Astrocyte of the spinal cord (primary cell): ENCODE data around the gene CNNM2.
A peak's percentile ranks its signal among the peaks of the same experiment; 100 is the strongest.
"Not testable (repeated sequence)": the region's sequence is repeated elsewhere in the genome, so short reads cannot be mapped to it uniquely, and the experiment has no call there.

ENCODE experiments used
- DNase-seq: peaks from one replicate; pipeline ENCODE4 v3.0.0; 2011; ENCODE audit warnings: low read depth, low spot score
- H3K4me3 ChIP-seq: 2 replicates; pipeline ENCODE4 v1.5.1; 2011; ENCODE audit warnings: low read depth, mild to moderate bottlenecking, low read length, moderate library complexity
- in situ Hi-C: cut with HindIII; loops from 2 replicates; pipeline ENCODE4 v1.10.0; 2017; ENCODE audit warnings: low sequenced_read_pairs
- TF ChIP-seq, protein P1 (sequence below): IDR thresholded peaks from 2 replicates; pipeline ENCODE4 v1.5.1; 2012; ENCODE audit warnings: low read depth, mild to moderate bottlenecking, low read length, inconsistent platforms

CNNM2 gene

DNA sequence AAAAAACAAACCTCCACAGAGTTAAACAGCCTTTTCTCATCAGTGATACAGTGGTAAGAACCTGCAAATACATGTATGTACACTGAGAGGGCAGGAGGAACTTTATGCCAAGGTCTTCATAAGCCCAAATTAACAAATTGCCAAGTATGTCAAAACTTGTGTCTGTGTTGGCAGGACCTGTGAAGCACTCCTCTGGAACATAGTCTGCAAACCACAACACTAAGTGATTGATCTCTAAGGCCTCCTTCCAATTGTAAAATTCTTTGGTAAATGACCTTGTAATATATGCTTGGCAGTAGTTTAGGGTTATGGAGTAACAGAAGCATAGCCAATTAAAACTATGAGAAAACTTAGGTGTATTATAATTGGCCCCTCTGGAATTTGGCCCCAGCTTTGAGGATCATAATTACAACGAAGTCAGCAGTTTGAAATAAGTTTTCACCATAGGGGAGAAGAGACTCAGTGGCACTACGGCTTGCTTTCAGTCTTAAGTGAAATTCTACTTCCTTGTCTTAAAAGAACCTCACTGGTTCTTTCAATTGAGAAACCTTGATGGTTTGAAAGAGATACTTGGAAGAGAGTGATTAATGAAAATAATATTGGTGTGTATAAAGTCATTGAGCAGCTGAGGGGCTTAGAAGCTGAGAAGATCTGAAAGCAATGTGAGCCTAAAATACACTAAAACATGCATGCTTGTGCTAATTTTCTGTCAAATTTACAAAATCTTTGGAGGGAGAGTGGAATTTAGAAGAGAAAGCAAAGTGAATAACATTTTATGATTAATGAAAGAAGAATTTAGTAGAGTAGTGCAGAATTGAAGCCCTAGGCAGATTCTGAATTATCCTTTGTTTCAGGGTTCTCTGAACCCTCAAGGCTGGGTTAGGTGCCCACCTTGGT, 57.6 kb downstream of the CNNM2 start:
- no peak for DNase-seq
- in situ Hi-C loops, result no loop called here
- TF ChIP-seq, protein P1, sequence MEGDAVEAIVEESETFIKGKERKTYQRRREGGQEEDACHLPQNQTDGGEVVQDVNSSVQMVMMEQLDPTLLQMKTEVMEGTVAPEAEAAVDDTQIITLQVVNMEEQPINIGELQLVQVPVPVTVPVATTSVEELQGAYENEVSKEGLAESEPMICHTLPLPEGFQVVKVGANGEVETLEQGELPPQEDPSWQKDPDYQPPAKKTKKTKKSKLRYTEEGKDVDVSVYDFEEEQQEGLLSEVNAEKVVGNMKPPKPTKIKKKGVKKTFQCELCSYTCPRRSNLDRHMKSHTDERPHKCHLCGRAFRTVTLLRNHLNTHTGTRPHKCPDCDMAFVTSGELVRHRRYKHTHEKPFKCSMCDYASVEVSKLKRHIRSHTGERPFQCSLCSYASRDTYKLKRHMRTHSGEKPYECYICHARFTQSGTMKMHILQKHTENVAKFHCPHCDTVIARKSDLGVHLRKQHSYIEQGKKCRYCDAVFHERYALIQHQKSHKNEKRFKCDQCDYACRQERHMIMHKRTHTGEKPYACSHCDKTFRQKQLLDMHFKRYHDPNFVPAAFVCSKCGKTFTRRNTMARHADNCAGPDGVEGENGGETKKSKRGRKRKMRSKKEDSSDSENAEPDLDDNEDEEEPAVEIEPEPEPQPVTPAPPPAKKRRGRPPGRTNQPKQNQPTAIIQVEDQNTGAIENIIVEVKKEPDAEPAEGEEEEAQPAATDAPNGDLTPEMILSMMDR, result no peak
- H3K4me3 ChIP-seq, result no peak overlapping the region

DNA sequence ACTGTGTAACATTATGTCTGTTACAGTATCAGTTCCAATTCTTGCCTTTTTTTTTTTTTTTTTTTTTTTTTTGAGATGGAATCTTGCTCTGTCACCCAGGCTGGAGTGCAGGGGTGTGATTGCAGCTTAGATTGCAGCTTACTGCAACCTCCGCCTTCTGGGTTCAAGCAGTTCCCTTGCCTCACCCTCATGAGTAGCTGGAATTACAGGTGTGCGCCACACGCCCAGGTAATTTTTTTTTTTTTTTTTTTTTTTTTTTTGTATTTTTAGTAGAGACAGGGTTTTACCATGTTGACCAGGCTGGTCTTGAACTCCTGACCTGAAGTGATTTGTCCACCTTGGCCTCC, 58.3 kb downstream of the CNNM2 start:
- in situ Hi-C loops, H3K4me3 ChIP-seq: not testable (repeated sequence)

DNA sequence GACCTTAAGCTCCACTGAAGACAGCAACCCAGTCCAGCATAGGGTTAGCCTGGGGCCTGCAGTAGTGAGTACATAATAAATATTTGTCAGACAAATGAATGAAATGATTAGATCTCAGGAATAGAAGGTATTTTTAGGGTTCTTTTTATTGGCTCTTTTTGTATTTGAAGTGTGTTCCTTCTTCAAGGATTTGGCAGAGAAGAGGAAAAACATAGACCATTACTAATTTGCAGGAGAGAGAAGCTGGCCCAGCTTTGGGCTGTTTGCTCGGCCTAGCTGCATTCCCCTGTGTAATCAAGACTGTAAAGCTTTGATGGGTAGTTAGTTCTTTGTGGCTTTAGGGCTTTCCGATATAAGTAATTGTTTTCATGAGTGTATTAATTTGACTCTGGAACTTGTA, 64.2 kb downstream of the CNNM2 start:
- H3K4me3 ChIP-seq, result no peak overlapping the region
- no peak for DNase-seq
- in situ Hi-C loops, result no loop called here
- TF ChIP-seq, protein P1, result no peak

More for the DNA sequence above, 58.3 kb downstream of the CNNM2 start:
- not testable (repeated sequence) for DNase-seq

DNA sequence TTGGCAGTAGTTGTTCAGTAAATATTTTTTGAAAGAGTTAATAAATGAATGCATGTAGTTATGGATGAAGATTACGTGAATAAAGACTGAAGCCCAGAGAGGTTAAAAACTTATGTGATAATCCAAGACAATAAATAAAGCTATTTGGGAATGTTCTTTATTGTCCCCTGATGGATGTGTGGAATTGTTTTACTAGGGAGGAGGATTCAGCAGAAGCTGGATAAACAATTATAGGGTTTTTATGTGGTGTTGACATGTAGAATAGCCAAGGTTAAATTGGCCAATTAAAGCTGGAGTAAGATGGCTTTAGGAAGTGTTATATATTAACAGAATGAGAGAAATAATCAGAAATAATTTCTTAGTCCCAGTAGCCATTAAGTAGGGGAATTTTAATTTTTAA, 66.0 kb downstream of the CNNM2 start:
- TF ChIP-seq, protein P1, result no peak
- H3K4me3 ChIP-seq, result no peak overlapping the region
- no peak for DNase-seq
- in situ Hi-C loops, result no loop called here

DNA sequence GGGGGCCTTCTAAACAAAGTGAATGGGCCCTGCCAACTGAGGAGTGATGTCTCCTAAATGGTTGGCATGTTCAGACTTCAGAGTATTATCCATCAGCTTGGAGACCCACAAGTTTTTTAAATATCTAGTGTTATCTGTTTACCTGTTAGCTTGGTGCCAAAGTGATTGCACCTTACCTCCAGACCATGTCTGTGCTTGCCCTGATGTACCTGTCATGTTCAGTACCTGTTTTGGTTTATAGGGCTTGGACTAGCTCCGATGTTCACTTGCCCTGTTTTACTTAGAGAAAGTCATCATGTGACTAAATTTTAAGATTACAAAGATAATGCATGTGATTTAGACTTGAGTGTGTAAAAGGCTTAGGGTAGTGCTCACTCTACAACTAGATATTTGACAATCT, 67.7 kb downstream of the CNNM2 start:
- H3K4me3 ChIP-seq, result no peak overlapping the region
- no peak for DNase-seq
- in situ Hi-C loops, result no loop called here
- TF ChIP-seq, protein P1, result no peak

DNA sequence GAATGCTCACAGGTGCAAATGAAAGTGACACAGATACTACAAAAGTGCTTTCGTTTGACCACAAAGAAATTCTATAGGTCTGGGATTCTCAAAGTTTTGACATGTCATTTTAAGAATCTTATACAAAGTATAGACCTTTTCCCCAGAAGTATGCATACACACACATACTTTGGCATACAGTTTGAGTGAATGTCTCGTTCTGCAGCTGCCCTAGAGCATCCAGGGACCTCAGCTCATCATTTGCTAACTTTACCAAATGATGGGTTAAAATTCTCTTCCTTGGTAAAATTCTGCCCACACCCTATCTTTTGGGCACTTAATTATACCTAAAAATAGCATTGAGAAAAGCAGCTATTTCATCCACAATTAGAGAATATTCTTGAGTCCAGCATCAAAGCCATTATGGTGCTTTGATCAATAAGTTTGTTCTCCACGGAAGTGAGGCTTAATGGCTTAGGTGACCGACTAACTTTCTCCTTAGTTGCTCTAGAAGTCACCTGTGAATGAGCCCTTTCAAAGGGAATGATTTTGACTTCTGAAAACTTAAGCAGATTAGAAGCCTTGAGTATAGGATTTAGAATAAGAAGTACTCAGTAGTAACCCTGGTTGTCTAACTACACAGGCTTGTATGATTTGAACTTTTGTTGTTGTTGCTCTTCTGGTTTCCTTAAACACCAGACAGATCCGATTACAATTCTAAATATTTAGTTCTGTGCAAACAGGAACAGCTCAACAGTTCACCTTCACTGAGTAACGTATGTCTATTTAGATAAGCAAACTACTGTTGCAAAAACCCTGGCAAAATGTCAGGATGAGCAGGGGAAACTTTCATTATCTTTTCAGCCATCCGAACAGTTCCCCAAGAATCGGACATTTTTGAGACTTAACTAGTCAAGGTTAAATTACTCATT, 70.6 kb downstream of the CNNM2 start:
- peak; percentile 5 for DNase-seq
- in situ Hi-C loops, result no loop called here
- TF ChIP-seq, protein P1, result no peak
- no peak overlapping the region for H3K4me3 ChIP-seq
